ENCODE data around the gene ZNF219.

GRCh38 chr14:21083565-21084325 lies 14.7 kb downstream of the ZNF219 start:
- TF ChIP-seq CTCF (IDR thresholded peaks at IDR 0.05) (no peak), POLR2A (IDR thresholded peaks at IDR 0.05) (no peak), EP300 (IDR thresholded peaks at IDR 0.05; ENCODE audit: low read depth) (no peak), POLR2AphosphoS5 (IDR thresholded peaks at IDR 0.05) (no peak)
